ENCODE data around the gene SSRP1.
"Not testable (repeated sequence)": the region's sequence is repeated elsewhere in the genome, so short reads cannot be mapped to it uniquely, and the experiment has no call there.

Gene SSRP1

GRCh38 chr11:57300785-57301184 lies 34.9 kb downstream of the SSRP1 start:
- no peak for DNase-seq

- no peak for DNase-seq
Observed at GRCh38 chr11:57299150-57299737, 36.4 kb downstream of the SSRP1 start.

GRCh38 chr11:57297221-57297620 lies 38.5 kb downstream of the SSRP1 start:
- no peak for DNase-seq

- DNase-seq, result not testable (repeated sequence)
Observed at GRCh38 chr11:57296205-57296604, 39.5 kb downstream of the SSRP1 start.

GRCh38 chr11:57294225-57295131 lies 41.2 kb downstream of the SSRP1 start:
- no peak for DNase-seq

- DNase-seq, result no peak
Observed at GRCh38 chr11:57290288-57290687, 45.4 kb downstream of the SSRP1 start.

GRCh38 chr11:57288771-57289579 lies 46.7 kb downstream of the SSRP1 start:
- no peak for DNase-seq

GRCh38 chr11:57287884-57288283 lies 47.8 kb downstream of the SSRP1 start:
- DNase-seq, result no peak

GRCh38 chr11:57283231-57283990 lies 52.3 kb downstream of the SSRP1 start:
- no peak for DNase-seq

GRCh38 chr11:57281546-57281945 lies 54.1 kb downstream of the SSRP1 start:
- DNase-seq, result not testable (repeated sequence)

GRCh38 chr11:57279116-57279515 lies 56.6 kb downstream of the SSRP1 start:
- no peak for DNase-seq

GRCh38 chr11:57278721-57279095 lies 57.0 kb downstream of the SSRP1 start:
- DNase-seq, result no peak

GRCh38 chr11:57277845-57278720 lies 57.6 kb downstream of the SSRP1 start:
- DNase-seq, result peak; percentile 77

GRCh38 chr11:57276971-57277675 lies 58.6 kb downstream of the SSRP1 start:
- no peak for DNase-seq

- no peak for DNase-seq
Observed at GRCh38 chr11:57276169-57276970, 59.3 kb downstream of the SSRP1 start.
